H1 (cell line): ENCODE data around the gene NAA40. TPM values are rescaled to one million over a fixed set of nuclear protein-coding genes. Genes with fewer than 3 reads are reported as not detected.

Experiments
- HDAC2 ChIP-seq, 2 experiments: fragments of 300-600 bp in 1 of 2; sonication (generic) in 1 of 2; IDR thresholded peaks; 2 replicates each; pipeline ENCODE4 v1.6.1; 2011 to 2012; ENCODE audit warnings: low read depth in 2 of 2, low read length in 2 of 2, mild to moderate bottlenecking in 2 of 2, moderate library complexity in 2 of 2, borderline replicate concordance in 1 of 2, inconsistent platforms in 1 of 2
- TCF12 ChIP-seq: IDR thresholded peaks from 2 replicates; pipeline ENCODE4 v1.6.1; 2011; ENCODE audit warnings: low read depth, mild to moderate bottlenecking, low read length
- polyA plus RNA-seq, 7 experiments: library from polyadenylated mRNA; depleted of rRNA in 3 of 7; stranded (reverse) in 5 of 7; unstranded in 2 of 7; fragments of >200 nt in 5 of 7; fragments of 200-250 nt in 2 of 7; gene quantifications; 1 replicate in 5 of 7; 2 replicates in 1 of 7; 4 replicates in 1 of 7; pipeline versions ENCODE4 v1.2.1 to v1.2.3, GENCODE V29; 2011 to 2013; ENCODE audit warnings: missing spikeins in 2 of 7, mixed read lengths in 2 of 7
- total RNA-seq: library from RNA; stranded (reverse); fragmentation: NEBNext Ultra II Directional; extraction: Animal tissue kit (Norgen Biotek cat#: 25700); gene quantifications from 2 replicates; pipeline ENCODE4 v1.2.1, GENCODE V29; 2021

Gene NAA40
- total and polyA plus RNA-seq, 2 of the 8 experiments (the other 6 are each of a cell fraction or from before 2014, with no cell fraction given): 20.0 to 31.1 TPM

- TF ChIP-seq HDAC2 (IDR thresholded peaks at IDR 0.05; ENCODE audit: borderline replicate concordance in 1 of 2, low read depth in 2 of 2, low read length in 2 of 2) (no peak), TCF12 (no peak)
These were observed 18.5 kb upstream of the NAA40 start (continued) for GRCh38 chr11:63920126-63920938.
